ENCODE data around the gene TRMT112. TPM values are rescaled to one million over a fixed set of nuclear protein-coding genes. Genes with fewer than 3 reads are reported as not detected.

The TRMT112 gene
- total and polyA plus RNA-seq, 10 of the 15 experiments (the other 5 are each of a cell fraction or from before 2014, with no cell fraction given) = 212 to 455 (median 308) TPM

GRCh38 chr11:64299847-64300648 is 17.3 kb downstream of the TRMT112 start, which contains the start of gene CATSPERZ:
CATSPERZ (plus strand) TSS chr11:64300358; CDS start chr11:64300411, 53 bp downstream.
- ChIA-PET RAD21 (ENCODE audit: unreplicated experiment) (interaction anchor here (0.6 to 5.8 kb wide), 12 partner anchors 15 to 113 kb away, joined by 3 to 125 read pairs (median 7); partner anchors contain the start of genes BAD, FERMT3, FKBP2 and GPR137), SMC1A (ENCODE audit: uncharacterized antibody, unreplicated experiment) (interaction anchor here (1.1 to 5.7 kb wide), 5 partner anchors 15 to 94 kb away, joined by 5 to 98 read pairs (median 7); partner anchors contain the start of genes BAD, FERMT3 and GPR137), POLR2A (interaction anchor here (1.1 to 5.8 kb wide), 3 partner anchors 30 to 95 kb away, joined by 4 to 70 read pairs (median 61); partner anchors contain the start of gene FERMT3), CTCF (interaction anchor here (0.7 to 5.8 kb wide), 22 partner anchors 7 to 152 kb away, joined by 3 to 238 read pairs (median 7); partner anchors contain the start of genes BAD, CCDC88B, FERMT3 and GPR137)
- Histone ChIP-seq H3K79me2 (ENCODE audit: control insufficient read depth, insufficient read depth, low read length) (no peaks in the 10 kb centered on the region), H3K9ac (ENCODE audit: control insufficient read depth, insufficient read depth, low read length) (no peak within 1 kb of the TSS; the same call in 1 of the 2 replicates), H3K36me3 (ENCODE audit: control insufficient read depth in 2 of 2, insufficient read depth in 2 of 2, low read length in 1 of 2) (no peaks in the 10 kb centered on the region), H3K27ac (ENCODE audit: control insufficient read depth, insufficient read depth) (no peak within 1 kb of the TSS), H3K27me3 (replicated peaks in 1 of 2; ENCODE audit: control insufficient read depth in 2 of 2, insufficient read depth in 2 of 2, low read length in 1 of 2) (peaks cover 17 to 27% of the 10 kb centered on the region in 2 experiments), H3K4me2 (ENCODE audit: control insufficient read depth, insufficient read depth) (peak within 1 kb of the TSS; percentile 84), H2AFZ (ENCODE audit: control insufficient read depth, low read depth, low read length) (peak within 1 kb of the TSS; percentile 51), H3K4me3 (peak within 1 kb of the TSS; percentile 16; the same call in 1 of the 2 replicates), H3K4me1 (ENCODE audit: control insufficient read depth, insufficient read depth, low read length) (peaks cover 21% of the 10 kb centered on the region), H4K20me1 (ENCODE audit: control insufficient read depth, insufficient read depth) (no peaks in the 10 kb centered on the region; the same call in 1 of the 2 replicates), H3K9me3 (replicated peaks; ENCODE audit: control insufficient read depth, insufficient read depth, low read length) (no peaks in the 10 kb centered on the region)
- no peak for FAIRE-seq
- intact Hi-C loops (cut with micrococcal nuclease; ENCODE audit: unreplicated experiment) = loop anchor here (2.0 to 5.0 kb wide), 2 partner anchors 49 to 628 kb away; partner anchors contain the start of genes ATL3 and PLCB3
- ATAC-seq = no peak
- WGBS (ENCODE audit: insufficient coverage, insufficient replicate concordance, low lambda C conversion rate, missing lambda C conversion rate) = 5% methylated on average over 44 of the region's 54 CpGs
- in situ Hi-C loops (cut with MboI) = loop anchor here (5.0 kb wide), 1 partner anchor 98 kb away; no protein-coding TSS in a partner anchor
- no TSS peak for BruUV-seq (replicated peaks)
- DNase-seq (ENCODE audit: low read depth, low spot score) = no peak
- TF ChIP-seq SMC3 (IDR thresholded peaks at IDR 0.05; ENCODE audit: borderline replicate concordance, low read length) = no peak
- no peak for TF ChIP-seq PBX3 (IDR thresholded peaks at IDR 0.05; ENCODE audit: insufficient replicate concordance, low read depth, low read length)
- TF ChIP-seq SUZ12 (IDR thresholded peaks at IDR 0.05; ENCODE audit: unreplicated experiment) = peak; percentile 54

Data from GM12878 (cell line).